ENCODE results near the gene CUL5. TPM values are rescaled to one million over a fixed set of nuclear protein-coding genes. Genes with fewer than 3 reads are reported as not detected.

The CUL5 gene
- total RNA-seq, 1 experiment from 2014 or later = 37.7 TPM

DNA sequence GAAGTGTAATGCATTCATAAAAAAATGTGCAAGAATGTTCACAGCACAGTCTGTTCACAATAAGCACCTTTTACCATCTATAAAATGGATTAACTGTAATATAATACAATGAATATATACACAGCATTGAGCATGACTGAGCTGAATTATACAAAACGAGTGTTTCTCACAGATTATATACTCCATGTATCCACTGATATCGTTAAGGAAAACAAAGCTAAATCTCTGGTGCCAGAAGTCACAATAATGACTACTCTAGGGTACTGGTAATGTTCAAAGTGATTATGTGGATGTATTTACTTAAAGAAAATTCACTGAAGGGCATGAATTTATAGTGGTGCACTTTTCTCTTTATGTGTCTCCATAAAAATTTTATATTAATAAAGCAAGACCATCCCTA lies 145.9 kb downstream of the CUL5 start:
- no peak overlapping the region for H2BK5ac ChIP-seq (ENCODE audit: insufficient read length, low read length)
- no peak for DNase-seq
- no peak overlapping the region for H4K5ac ChIP-seq (ENCODE audit: insufficient read length, low read depth, low read length)
- no peak overlapping the region for H2AK5ac ChIP-seq (ENCODE audit: insufficient read length, low read length)
- H2BK12ac ChIP-seq (ENCODE audit: insufficient read length, low read depth, low read length) = no peak overlapping the region
- H2AFZ ChIP-seq (ENCODE audit: low read length) = no peak overlapping the region
- no peak overlapping the region for H3T11ph ChIP-seq (ENCODE audit: low read length)
- H3K79me1 ChIP-seq (ENCODE audit: insufficient read depth, low read depth, low read length, poor library complexity, severe bottlenecking) = no peaks in the 10 kb centered on the region
- Mint-ChIP-seq H3K9me3 (no peaks in the 10 kb centered on the region), H3K27ac (no peak overlapping the region), H3K36me3 (ENCODE audit: insufficient read depth in 1 of 3, low read depth in 3 of 3) (peaks cover 9 to 80% (median 24%) of the 10 kb centered on the region in 3 experiments; a peak in 6 of 7 replicates), H3K27me3 (ENCODE audit: low read depth) (no peaks in the 10 kb centered on the region), H3K4me3 (no peak overlapping the region), H3K4me1 (no peaks in the 10 kb centered on the region)
- no peaks in the 10 kb centered on the region for H3K23me2 ChIP-seq (ENCODE audit: insufficient read length, low read depth, low read length, poor library complexity, severe bottlenecking)
- no peaks in the 10 kb centered on the region for H3K27me3 ChIP-seq (ENCODE audit: insufficient read depth, low read length)
- H3K23ac ChIP-seq (ENCODE audit: insufficient read length, low read depth, low read length) = no peak overlapping the region
- no peak overlapping the region for H2BK120ac ChIP-seq (ENCODE audit: low read depth, low read length, poor library complexity, severe bottlenecking)
- H2BK15ac ChIP-seq (ENCODE audit: low read depth, low read length) = no peak overlapping the region
- H3K18ac ChIP-seq (ENCODE audit: insufficient read length, low read depth, low read length) = no peak overlapping the region
- no peak overlapping the region for H2BK20ac ChIP-seq (ENCODE audit: low read depth, low read length, poor library complexity, severe bottlenecking)
- no peaks in the 10 kb centered on the region for H4K20me1 ChIP-seq (ENCODE audit: control insufficient read depth, insufficient read depth, insufficient read length)
- H3K4me2 ChIP-seq (ENCODE audit: insufficient read depth, insufficient read length, low read length) = no peak overlapping the region
- H3K56ac ChIP-seq (ENCODE audit: insufficient read length, low read depth, low read length) = no peak overlapping the region
- no peak overlapping the region for H3K14ac ChIP-seq (ENCODE audit: insufficient read depth, low read length)
- no peak overlapping the region for H3K27ac ChIP-seq (ENCODE audit: insufficient read length, low read depth, low read length)
- no peak overlapping the region for H4K91ac ChIP-seq (ENCODE audit: insufficient read length, low read depth, low read length)
- no peak overlapping the region for H4K8ac ChIP-seq (replicated peaks; ENCODE audit: insufficient read length, low read depth, low read length)
- H3K79me2 ChIP-seq (ENCODE audit: insufficient read depth, low read length) = no peaks in the 10 kb centered on the region
- no peak overlapping the region for H3K4ac ChIP-seq (ENCODE audit: low read depth, low read length)
- no CpG with 5 or more reads among the region's 2 CpGs for WGBS (ENCODE audit: extremely low coverage, insufficient read length, low lambda C conversion rate)
- H3K4me1 ChIP-seq (ENCODE audit: insufficient read depth, low read length) = no peaks in the 10 kb centered on the region
- H3K9ac ChIP-seq (ENCODE audit: extremely low read depth, insufficient read length, low read length) = no peak overlapping the region
- no peak for TF ChIP-seq CTCF (conservative IDR thresholded peaks at IDR 0.05)
- no peaks in the 10 kb centered on the region for H3K9me3 ChIP-seq (ENCODE audit: control insufficient read depth, low read depth, low read length)

Other genes with a start within 250 kb of the CUL5 start
- 22.7 and 24.0 TPM in 2 replicates for gene SLC35F2, start 150.1 kb upstream of the CUL5 start, total RNA-seq (2021)
- 9.2 and 9.7 TPM in 2 replicates for gene RAB39A, start 80.5 kb upstream of the CUL5 start, total RNA-seq (2021)
- gene ACAT1, start 112.7 kb downstream of the CUL5 start, total RNA-seq (2021) = 39.1 and 41.7 TPM in 2 replicates
- 22.6 and 22.9 TPM in 2 replicates for gene NPAT, start 213.7 kb downstream of the CUL5 start, total RNA-seq (2021)
- gene ATM, start 214.2 kb downstream of the CUL5 start, total RNA-seq (2021) = 54.1 and 58.9 TPM in 2 replicates